ENCODE results near the gene RNF207.

DNA sequence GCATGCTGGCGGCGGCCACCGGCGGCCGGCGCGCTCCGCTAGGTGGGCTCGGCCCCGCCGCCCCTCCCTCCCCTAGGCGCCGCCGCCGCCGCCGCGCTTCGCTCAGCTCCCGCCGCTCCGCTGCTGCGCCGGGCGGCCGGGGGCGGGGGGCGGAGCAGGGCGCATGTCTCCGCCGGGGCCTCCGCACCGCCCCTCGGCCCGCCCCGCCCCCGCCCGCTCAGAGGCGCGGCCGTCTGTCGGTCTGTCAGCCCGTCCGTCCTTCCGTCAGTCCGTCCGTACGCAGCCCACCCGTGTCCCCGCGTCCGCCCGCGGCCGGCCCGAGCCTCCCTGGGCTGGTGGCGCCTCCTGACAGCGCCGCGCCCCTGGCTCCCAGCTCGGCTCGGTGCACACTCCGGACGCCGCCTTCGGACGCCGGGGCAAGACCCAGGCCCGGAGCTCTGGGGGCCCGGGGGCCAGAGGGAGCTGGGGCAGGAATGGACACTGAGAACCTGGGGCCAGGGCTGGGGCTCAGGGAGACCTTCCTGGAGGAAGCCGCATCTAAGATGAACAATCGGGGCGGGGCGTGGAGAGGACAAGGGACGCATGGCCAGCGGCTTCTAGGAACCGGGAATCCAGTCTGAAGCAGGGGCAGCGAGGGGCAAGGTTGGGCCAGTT is 55.2 kb downstream of the RNF207 start, which contains the start of gene GPR153:
- TF ChIP-seq, protein P1, sequence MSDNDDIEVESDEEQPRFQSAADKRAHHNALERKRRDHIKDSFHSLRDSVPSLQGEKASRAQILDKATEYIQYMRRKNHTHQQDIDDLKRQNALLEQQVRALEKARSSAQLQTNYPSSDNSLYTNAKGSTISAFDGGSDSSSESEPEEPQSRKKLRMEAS (IDR thresholded peaks at IDR 0.05): no peak
- TF ChIP-seq, protein P2, sequence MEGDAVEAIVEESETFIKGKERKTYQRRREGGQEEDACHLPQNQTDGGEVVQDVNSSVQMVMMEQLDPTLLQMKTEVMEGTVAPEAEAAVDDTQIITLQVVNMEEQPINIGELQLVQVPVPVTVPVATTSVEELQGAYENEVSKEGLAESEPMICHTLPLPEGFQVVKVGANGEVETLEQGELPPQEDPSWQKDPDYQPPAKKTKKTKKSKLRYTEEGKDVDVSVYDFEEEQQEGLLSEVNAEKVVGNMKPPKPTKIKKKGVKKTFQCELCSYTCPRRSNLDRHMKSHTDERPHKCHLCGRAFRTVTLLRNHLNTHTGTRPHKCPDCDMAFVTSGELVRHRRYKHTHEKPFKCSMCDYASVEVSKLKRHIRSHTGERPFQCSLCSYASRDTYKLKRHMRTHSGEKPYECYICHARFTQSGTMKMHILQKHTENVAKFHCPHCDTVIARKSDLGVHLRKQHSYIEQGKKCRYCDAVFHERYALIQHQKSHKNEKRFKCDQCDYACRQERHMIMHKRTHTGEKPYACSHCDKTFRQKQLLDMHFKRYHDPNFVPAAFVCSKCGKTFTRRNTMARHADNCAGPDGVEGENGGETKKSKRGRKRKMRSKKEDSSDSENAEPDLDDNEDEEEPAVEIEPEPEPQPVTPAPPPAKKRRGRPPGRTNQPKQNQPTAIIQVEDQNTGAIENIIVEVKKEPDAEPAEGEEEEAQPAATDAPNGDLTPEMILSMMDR (IDR thresholded peaks at IDR 0.05; ENCODE audit: low read depth, low read length, missing input control): no peak
- no peak for TF ChIP-seq YY1 (IDR thresholded peaks at IDR 0.05)
- TF ChIP-seq RAD21 (IDR thresholded peaks at IDR 0.05): no peak
- no peak for TF ChIP-seq SP1 (IDR thresholded peaks at IDR 0.05)
- TF ChIP-seq, protein P3, sequence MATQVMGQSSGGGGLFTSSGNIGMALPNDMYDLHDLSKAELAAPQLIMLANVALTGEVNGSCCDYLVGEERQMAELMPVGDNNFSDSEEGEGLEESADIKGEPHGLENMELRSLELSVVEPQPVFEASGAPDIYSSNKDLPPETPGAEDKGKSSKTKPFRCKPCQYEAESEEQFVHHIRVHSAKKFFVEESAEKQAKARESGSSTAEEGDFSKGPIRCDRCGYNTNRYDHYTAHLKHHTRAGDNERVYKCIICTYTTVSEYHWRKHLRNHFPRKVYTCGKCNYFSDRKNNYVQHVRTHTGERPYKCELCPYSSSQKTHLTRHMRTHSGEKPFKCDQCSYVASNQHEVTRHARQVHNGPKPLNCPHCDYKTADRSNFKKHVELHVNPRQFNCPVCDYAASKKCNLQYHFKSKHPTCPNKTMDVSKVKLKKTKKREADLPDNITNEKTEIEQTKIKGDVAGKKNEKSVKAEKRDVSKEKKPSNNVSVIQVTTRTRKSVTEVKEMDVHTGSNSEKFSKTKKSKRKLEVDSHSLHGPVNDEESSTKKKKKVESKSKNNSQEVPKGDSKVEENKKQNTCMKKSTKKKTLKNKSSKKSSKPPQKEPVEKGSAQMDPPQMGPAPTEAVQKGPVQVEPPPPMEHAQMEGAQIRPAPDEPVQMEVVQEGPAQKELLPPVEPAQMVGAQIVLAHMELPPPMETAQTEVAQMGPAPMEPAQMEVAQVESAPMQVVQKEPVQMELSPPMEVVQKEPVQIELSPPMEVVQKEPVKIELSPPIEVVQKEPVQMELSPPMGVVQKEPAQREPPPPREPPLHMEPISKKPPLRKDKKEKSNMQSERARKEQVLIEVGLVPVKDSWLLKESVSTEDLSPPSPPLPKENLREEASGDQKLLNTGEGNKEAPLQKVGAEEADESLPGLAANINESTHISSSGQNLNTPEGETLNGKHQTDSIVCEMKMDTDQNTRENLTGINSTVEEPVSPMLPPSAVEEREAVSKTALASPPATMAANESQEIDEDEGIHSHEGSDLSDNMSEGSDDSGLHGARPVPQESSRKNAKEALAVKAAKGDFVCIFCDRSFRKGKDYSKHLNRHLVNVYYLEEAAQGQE (IDR thresholded peaks at IDR 0.05): no peak
- TF ChIP-seq JUND (IDR thresholded peaks at IDR 0.05): no peak
- TF ChIP-seq TAF1 (conservative IDR thresholded peaks at IDR 0.05): no peak
- no peak for TF ChIP-seq GABPA (IDR thresholded peaks at IDR 0.05 in 1 of 2, conservative IDR thresholded peaks at IDR 0.05 in 1 of 2)
- TF ChIP-seq, protein P4, sequence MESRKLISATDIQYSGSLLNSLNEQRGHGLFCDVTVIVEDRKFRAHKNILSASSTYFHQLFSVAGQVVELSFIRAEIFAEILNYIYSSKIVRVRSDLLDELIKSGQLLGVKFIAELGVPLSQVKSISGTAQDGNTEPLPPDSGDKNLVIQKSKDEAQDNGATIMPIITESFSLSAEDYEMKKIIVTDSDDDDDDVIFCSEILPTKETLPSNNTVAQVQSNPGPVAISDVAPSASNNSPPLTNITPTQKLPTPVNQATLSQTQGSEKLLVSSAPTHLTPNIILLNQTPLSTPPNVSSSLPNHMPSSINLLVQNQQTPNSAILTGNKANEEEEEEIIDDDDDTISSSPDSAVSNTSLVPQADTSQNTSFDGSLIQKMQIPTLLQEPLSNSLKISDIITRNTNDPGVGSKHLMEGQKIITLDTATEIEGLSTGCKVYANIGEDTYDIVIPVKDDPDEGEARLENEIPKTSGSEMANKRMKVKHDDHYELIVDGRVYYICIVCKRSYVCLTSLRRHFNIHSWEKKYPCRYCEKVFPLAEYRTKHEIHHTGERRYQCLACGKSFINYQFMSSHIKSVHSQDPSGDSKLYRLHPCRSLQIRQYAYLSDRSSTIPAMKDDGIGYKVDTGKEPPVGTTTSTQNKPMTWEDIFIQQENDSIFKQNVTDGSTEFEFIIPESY (IDR thresholded peaks at IDR 0.05): no peak
- TF ChIP-seq, protein P5, sequence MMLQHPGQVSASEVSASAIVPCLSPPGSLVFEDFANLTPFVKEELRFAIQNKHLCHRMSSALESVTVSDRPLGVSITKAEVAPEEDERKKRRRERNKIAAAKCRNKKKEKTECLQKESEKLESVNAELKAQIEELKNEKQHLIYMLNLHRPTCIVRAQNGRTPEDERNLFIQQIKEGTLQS (IDR thresholded peaks at IDR 0.05): no peak
